AG04449 (cell line): ENCODE results near the gene ENDOG.

Experiments used
- CTCF ChIA-PET: fragments of 350-600 bp; formaldehyde crosslinking; extraction: SDS; loops from one replicate; lab custom pipeline; 2021; ENCODE audit warnings: antibody characterized with exemption; lab: Yijun Ruan, JAX
- POLR2A ChIA-PET: fragments of 400-600, 350-600 bp; formaldehyde crosslinking; extraction: SDS; loops from one replicate; lab custom pipeline; 2020; ENCODE audit warnings: antibody characterized with exemption, inconsistent platforms; lab: Yijun Ruan, JAX
- DNase-seq: peaks from one replicate; pipeline ENCODE4 v3.0.0-alpha.2; 2010; ENCODE audit warnings: low read depth, low spot score
- H3K4me3 ChIP-seq: 2 replicates; pipeline ENCODE4 v1.5.1; 2011; ENCODE audit warnings: low read depth, mild to moderate bottlenecking, control low read depth, low read length
- CTCF ChIP-seq: IDR thresholded peaks from one replicate; pipeline ENCODE4 v1.5.1; 2011; ENCODE audit warnings: mild to moderate bottlenecking, moderate library complexity, low read length, control low read depth, inconsistent platforms; ENCODE audit not compliant: insufficient read depth; ENCODE audit errors: missing control alignments

ENDOG gene

DNA sequence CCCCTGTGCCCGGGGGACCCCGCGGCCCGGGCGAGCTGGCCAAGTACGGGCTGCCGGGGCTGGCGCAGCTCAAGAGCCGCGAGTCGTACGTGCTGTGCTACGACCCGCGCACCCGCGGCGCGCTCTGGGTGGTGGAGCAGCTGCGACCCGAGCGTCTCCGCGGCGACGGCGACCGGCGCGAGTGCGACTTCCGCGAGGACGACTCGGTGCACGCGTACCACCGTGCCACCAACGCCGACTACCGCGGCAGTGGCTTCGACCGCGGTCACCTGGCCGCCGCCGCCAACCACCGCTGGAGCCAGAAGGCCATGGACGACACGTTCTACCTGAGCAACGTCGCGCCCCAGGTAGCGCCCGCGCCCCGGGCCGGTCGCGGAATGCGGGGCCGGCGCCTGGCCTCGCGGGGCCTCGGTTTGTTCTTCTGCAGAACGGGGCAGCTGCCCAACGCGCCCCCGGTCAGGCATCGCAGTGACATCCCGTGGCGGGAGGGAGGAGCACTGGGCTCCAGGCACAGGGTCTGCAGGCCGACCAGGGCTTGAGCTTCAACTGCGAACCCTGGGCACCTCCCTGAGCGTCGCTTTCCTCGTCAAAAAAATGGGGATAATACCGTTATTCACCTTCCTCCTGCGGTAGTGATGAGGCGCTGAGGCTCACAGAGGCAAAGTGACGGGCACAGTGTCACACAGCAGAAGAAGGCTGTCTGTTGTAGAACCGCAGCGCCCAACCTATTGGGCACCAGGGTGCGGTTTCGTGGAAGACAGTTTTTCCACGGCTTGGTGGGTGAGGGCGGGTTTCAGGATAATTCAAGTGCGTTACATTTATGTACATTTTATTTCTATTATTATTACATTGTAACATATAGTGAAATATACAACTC lies 777 bp downstream of the ENDOG start:
- TF ChIP-seq CTCF, result no peak
- DNase-seq, result no peak
- peak overlapping the region; percentile 61 for H3K4me3 ChIP-seq
- POLR2A ChIA-PET, result interaction anchor here (0.7 to 1.3 kb wide), 4 partner anchors 10 to 29 kb away, joined by 3 to 13 read pairs (median 4); partner anchors contain the start of gene SPOUT1
- CTCF ChIA-PET, result interaction anchor here (0.6 to 4.4 kb wide), 39 partner anchors 9 to 806 kb away, joined by 3 to 67 read pairs (median 5); partner anchors contain the start of genes KYAT1, LRRC8A, SPOUT1 and ZDHHC12

DNA sequence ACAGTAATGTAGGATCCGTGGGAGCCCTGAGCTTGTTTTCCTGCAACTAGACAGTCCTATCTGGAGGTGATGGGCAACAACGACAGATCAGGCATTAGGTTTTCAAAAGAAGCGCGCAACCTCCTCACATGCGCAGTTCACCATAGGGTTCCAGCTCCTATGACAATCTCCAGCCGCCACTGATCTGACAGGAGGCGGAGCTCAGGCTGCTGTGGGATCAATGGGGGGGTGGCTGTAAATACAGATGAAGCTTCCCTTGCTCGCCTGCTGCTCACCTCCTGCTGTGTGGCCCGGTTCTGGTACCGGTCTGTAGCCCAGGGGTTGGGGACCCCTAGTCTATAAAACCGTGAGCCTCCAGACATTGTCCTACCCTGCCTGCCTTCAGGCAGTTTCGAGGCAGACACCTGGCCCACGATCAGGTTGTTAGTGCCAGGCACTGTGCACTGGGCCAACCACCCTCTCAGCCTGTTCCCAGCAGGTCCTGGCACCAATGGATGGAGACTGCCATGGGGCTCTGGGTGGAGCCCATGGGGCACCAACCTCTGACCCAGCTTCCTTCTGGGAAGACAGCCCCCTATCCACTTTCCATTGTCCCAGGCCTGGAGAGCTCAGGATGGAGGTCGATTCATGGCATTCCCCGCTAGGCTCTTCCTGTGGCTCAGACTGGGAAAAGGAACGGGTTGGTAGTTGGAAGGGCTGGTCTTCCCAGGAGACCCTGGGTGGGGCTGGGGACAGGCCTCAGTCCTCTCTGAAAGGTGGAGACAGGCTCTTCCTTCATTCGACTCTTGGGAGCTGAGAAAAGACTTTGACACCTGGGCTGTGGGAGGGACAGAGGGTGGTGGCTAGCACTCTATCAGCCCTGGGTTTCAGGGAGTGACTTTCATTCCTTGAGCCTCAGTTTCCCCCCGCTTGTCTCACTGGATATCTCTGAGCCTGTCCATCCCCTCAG lies 1.7 kb downstream of the ENDOG start:
- CTCF ChIA-PET, result interaction anchor here (0.8 to 4.4 kb wide), 12 partner anchors 8 to 187 kb away, joined by 3 to 67 read pairs (median 5); partner anchors contain the start of genes KYAT1, LRRC8A and SPOUT1
- peak overlapping the region; percentile 61 for H3K4me3 ChIP-seq
- POLR2A ChIA-PET, result interaction anchor here (0.6 to 1.1 kb wide), 3 partner anchors 10 to 24 kb away, joined by 3 read pairs; no protein-coding TSS in a partner anchor
- no peak for TF ChIP-seq CTCF
- DNase-seq, result no peak

GRCh38 chr9:128820665-128821583 lies 2.6 kb downstream of the ENDOG start:
- CTCF ChIA-PET, result interaction anchor here (0.8 to 4.4 kb wide), 4 partner anchors 7 to 88 kb away, joined by 3 to 67 read pairs (median 14); partner anchors contain the start of gene SPOUT1
- no peak for DNase-seq
- TF ChIP-seq CTCF, result no peak

GRCh38 chr9:128821584-128822406 lies 3.5 kb downstream of the ENDOG start:
- H3K4me3 ChIP-seq, result no peak overlapping the region
- no peak for DNase-seq
- ChIA-PET POLR2A (no interaction called here), CTCF (no interaction called here)
- no peak for TF ChIP-seq CTCF

More at GRCh38 chr9:128820665-128821583, 2.6 kb downstream of the ENDOG start:
- POLR2A ChIA-PET, result interaction anchor here (0.6 kb wide), 1 partner anchor 25 kb away, joined by 3 read pairs; no protein-coding TSS in a partner anchor
- H3K4me3 ChIP-seq, result no peak overlapping the region
